Tibial nerve (tissue), 4 donors: ENCODE data around the gene ADAP1.

Experiments
- EP300 ChIP-seq, 2 donors: sonication (generic); formaldehyde crosslinking; IDR thresholded peaks; one replicate each; pipeline ENCODE4 v1.6.1; 2017; ENCODE audit warnings: antibody characterized with exemption in 2 of 2, mild to moderate bottlenecking in 1 of 2
- TF ChIP-seq, protein P1 (sequence below), 5 experiments: fragments of 200-600 bp in 3 of 5; fragments of 450-650 bp in 2 of 5; sonication (generic) in 3 of 5; IDR thresholded peaks; one replicate each; pipeline ENCODE4 v1.5.1; 2016 to 2019; ENCODE audit warnings: antibody characterized with exemption in 5 of 5, mild to moderate bottlenecking in 3 of 5, moderate library complexity in 2 of 5

DNA sequence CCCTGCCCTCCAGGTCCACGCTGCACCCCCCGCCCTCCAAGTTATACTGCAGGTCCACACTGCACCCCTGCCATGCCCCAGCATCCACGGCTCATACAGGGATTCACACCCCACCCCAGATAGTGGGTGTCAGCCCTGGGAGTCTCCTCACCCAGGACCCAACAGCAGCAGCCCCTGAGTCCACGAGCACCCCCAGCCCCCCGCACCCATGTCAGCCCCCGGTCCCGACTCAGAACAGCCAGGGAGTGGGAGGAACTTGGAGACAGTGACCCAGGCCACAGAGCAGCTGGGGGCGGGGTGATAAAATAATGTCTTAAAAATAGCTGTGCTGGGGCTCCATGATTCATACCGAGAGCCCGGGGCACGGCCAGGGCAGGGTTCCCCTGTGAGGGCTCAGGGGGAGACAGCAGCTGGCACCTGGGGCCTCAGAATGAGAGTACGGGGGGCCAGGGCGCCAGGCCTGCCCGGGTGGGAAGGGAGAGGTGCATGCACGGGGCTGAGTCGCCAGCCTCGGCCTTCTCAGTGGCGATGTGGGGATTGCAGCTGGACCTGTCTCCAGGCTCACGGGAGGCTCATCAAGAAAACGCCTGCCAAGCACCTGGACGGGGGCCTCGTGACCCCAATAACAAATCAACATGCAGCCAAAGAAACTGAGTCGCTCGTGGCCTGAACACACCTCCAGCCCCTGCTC is 29.8 kb downstream of the ADAP1 start:
- TF ChIP-seq, protein P1, sequence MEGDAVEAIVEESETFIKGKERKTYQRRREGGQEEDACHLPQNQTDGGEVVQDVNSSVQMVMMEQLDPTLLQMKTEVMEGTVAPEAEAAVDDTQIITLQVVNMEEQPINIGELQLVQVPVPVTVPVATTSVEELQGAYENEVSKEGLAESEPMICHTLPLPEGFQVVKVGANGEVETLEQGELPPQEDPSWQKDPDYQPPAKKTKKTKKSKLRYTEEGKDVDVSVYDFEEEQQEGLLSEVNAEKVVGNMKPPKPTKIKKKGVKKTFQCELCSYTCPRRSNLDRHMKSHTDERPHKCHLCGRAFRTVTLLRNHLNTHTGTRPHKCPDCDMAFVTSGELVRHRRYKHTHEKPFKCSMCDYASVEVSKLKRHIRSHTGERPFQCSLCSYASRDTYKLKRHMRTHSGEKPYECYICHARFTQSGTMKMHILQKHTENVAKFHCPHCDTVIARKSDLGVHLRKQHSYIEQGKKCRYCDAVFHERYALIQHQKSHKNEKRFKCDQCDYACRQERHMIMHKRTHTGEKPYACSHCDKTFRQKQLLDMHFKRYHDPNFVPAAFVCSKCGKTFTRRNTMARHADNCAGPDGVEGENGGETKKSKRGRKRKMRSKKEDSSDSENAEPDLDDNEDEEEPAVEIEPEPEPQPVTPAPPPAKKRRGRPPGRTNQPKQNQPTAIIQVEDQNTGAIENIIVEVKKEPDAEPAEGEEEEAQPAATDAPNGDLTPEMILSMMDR (IDR thresholded peaks at IDR 0.05) = no peak
- TF ChIP-seq EP300 (IDR thresholded peaks at IDR 0.05) = no peak
